GM18498 (cell line): ENCODE results near the gene GPX8.

Experiments
- ATAC-seq: cut with Tn5 transposase; IDR thresholded peaks from one replicate; pipeline ENCODE4 v1.9.1; 2021; ENCODE audit warnings: mild to moderate bottlenecking, moderate library complexity; ENCODE audit not compliant: unreplicated experiment

The GPX8 gene

GRCh38 chr5:55172051-55172899, 12.3 kb downstream of the GPX8 start:
- peak; percentile 50 for ATAC-seq

DNA sequence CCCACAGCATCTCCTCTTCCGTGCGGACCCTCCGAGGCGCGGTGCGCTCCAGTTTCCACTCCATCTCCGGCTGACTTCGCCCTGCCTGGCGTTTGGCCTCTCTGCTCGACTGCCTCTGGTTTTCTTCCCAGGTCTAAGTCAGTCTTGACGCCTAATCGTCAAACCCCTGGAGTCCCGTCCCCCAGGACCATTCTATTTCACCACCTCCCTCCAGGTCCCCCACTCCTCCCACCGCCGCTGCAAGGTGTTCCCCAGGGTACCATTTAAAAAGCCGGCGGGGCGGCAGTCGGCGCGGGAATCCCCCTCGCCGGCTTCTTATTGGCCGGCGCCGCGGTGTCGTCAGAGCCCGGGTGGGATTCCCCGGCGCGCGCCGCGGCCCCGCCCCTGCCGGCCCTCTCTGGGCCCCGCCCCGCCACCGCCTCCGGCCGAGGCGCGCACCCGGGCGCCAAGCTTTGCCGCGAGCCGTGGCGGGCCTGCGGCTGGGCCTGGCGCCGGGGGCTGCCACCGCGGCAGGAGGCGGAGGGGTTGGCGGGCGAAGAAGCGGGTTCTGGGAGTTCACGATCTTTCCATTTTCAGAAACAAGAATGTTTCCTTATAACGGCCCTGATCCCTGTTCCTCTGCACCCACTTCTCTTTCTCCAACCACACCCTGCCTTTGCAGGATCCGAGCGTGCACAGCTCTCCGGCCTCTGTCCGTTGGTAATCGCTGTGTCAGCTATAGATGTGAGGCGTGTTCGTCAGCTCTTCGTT, 13.1 kb downstream of the GPX8 start, which contains the start of gene CDC20B:
CDC20B (minus strand) TSS at position 241 of the 750 bp plus-strand sequence; CDS start at position 64, 177 bp downstream.
- ATAC-seq: peak; percentile 93

GRCh38 chr5:55173687-55174230, 13.8 kb downstream of the GPX8 start:
- peak; percentile 18 for ATAC-seq

DNA sequence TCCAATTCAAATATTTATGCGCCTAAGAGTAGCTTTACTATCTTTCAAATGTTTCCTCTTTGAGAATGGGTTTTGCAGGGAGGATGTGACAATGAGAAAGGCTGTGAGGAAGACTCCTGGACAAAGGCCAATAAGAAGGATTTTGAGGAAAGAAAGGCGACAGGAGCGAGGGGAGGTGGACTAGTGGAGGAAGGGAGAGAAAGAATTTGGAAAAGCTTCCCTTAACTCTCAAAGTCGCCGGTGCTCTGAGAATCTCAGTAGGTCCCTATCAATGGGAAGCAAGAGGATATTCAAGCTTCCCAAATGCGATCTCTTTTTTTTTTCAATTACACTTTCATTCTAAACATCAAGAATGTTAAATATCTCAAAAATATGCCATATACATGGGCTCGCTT, 15.8 kb downstream of the GPX8 start:
- ATAC-seq: no peak

DNA sequence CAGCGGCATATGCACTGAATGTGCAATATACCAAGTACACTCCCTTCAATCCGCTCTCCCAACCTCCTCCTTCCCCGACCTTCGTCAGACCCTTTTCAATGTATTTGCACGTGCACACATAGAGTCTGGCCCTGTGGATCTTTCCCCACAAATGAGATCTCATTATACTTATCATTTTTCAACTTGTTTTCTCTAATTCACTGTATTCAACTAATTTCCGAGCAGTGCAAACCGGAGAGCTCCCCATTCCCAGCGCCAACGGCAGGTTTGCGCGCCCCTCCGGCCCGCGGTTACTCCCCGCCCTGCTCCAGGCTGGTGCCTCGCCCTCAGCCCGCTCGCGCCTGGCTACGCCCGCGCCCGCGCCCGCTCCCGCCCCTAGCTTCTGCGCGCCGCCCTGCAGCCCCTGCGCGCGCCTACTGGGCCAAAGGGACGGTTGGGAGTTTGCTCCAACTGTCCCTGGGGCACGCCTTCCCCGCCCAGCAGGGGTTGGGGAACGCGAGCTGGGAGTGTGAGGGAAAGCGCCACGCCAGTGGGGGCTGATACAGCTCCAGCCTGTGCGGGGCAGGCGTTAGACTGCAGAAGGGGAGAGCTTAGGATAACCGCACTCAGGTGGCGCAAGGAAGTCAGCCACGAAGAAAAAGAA, 16.3 kb downstream of the GPX8 start:
- ATAC-seq: no peak

DNA sequence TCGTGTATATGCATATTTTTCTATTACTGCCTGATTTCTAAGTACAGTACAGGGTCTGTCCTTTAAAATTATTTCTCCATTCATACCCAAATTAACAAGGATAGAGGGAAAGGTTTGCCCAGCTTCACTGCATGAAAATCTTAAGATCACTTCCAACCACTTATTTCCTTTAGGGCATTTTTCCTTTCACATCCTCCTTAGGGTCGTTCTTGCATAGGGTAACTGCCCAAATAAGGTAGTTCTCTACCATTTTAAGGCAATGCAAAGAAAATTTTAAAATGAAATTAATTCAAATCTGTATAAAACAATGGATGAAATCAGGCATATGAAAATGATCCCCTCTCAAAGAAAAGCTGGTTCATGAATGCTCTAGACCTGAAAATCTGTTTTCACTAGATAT, 17.1 kb downstream of the GPX8 start:
- ATAC-seq: no peak

DNA sequence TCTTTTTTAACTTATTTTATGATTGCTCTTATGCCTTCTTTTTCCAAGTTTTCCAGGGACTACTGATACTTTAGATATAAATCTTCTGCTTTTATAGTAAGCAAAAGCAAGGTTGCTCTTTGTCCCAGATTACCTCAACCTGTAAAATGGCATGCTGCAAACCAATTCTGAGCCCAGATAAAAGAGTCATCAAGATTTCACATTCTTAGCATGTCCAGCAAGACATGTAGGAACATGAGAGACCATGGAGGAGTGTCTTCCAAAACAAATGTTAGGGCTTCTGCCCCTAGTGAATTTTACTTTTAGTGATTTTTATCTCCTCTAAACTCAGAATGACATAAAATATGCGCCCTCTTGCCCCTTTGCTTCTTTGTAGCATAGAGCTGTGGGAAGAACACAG, 20.0 kb downstream of the GPX8 start:
- ATAC-seq: no peak

DNA sequence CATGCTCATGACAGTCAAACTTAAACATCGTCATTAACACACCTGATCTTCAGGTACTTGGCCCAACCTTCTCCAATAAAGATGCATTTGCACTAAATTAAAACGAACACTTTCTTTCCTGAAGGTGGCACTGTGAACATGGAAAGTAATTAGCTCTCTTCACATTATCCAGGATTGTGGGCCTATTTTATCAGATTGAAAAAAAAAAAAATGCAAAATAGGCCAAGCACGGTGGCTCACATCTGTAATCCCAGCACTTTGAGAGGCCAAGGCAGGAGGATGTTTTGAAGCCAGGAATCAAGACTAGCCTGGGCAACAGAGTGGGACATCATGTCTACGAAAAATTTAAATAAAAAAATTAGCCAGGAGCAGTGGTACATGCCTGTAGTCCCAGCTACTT, 27.4 kb downstream of the GPX8 start:
- ATAC-seq: no peak

DNA sequence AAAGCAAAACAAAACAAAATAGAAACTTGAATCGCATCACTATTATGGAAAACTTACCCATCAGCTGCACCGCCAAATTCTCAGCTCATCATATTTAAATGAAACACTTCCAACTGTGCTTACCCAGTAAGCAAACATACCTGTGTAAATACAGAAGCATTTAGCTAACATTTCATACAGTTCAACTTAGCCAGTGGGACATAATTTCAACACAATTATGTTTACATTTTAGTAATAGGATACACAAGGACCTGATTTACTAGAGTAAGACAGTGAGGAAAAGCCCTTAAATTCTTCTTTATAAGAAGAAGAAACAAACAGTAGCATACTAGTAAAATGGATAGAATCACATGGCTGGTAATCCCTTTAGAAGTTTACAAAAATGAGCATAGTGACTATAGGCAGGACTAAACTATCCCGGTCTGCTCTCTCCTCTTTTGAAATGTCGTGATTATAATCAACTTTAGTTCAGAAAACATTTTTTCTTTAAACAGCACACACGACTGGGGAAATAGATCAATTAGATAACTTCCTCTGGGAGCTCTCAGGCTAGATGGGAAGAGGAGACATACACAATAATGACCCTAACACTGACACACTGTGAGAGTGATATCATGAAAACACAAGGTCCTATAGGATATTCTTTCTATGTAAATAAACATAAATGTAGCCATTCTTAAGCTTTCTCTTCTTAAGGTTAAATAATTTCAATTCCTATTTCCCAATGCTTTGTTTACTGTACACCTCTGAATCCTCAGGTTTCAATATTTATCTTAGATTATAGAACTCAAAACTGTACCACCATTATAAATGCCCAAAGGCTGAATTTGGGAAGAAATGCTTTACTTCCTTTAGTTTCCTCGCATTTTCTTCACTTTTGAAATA, 28.9 kb downstream of the GPX8 start:
- ATAC-seq: no peak

DNA sequence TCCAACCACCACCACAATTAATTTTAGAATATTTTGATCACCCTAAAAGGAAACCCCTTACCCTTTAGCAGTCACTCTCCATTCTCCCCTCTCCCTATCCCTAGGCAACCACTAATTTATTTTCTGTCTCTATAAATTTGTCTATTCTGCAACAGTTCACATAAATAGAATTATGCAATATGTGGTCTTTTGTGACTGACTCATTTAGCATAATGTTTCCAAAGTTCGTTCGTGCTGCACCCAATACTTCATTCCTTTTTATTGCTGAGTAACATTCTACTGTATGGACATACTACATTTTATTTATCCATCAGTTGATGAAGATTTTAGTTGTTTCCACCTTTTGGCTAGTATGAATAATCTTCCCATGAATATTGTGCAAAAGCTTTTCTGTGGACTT, 31.2 kb downstream of the GPX8 start:
- ATAC-seq: no peak

DNA sequence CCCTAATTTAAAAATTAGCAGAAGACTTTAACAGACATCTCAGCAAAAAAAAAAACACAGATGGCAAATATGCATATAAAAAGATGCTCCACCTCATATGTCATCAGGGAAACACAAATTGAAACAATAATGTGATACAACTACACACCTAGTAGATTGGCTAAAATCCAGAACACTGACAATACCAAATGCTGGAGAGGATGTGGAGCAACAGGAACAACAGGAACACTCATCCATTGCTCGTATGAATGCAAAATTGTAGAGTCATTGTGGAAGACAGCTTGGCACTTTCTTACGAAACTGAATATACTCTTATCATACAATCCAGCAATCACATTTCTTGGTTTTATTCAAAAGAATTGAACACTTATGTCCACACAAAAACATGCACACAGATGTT, 45.0 kb downstream of the GPX8 start:
- ATAC-seq: no peak

- ATAC-seq: no peak
Measured at GRCh38 chr5:55211184-55211874, 51.4 kb downstream of the GPX8 start.
